Adrenal gland (tissue), 5 donors: ENCODE measurements around the gene FCAMR.

Experiments used
- POLR2A ChIP-seq, 2 donors: fragments of 450-650 bp; IDR thresholded peaks; one replicate each; pipeline ENCODE4 v1.6.1; 2017; ENCODE audit warnings: antibody characterized with exemption in 2 of 2, mild to moderate bottlenecking in 2 of 2, moderate library complexity in 1 of 2
- TF ChIP-seq, protein P1 (sequence below), 6 experiments: fragments of 450-650 bp in 4 of 6; fragments of 200-600 bp in 2 of 6; sonication (generic) in 1 of 6; IDR thresholded peaks; 1 replicate in 5 of 6; 2 replicates in 1 of 6; pipeline versions ENCODE4 v1.5.1 to v1.8.0; 2016 to 2021; ENCODE audit warnings: antibody characterized with exemption in 6 of 6, mild to moderate bottlenecking in 2 of 6, moderate library complexity in 1 of 6
- donor health status: DM: no; HTN: no; CAD: no.

DNA sequence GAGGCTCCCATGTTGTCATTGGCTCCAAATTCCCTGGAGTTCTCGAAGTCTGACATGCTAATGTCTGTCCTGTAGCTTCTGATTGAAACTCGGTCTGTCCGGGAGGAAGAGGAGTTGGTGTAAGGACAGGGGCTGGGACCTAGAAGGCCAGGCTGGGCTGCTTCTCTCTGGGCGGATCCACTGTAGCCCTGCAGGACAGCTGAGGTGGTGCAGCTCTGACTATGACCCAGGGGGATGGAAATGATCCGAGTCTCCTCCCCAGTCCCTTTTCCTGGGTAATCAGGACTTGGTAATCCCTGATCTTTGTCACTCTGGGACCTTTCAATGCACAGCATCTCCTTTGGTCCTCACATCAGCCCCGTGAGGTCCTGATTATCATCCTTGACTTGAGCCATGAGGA, 38.6 kb downstream of the FCAMR start:
- TF ChIP-seq, protein P1, sequence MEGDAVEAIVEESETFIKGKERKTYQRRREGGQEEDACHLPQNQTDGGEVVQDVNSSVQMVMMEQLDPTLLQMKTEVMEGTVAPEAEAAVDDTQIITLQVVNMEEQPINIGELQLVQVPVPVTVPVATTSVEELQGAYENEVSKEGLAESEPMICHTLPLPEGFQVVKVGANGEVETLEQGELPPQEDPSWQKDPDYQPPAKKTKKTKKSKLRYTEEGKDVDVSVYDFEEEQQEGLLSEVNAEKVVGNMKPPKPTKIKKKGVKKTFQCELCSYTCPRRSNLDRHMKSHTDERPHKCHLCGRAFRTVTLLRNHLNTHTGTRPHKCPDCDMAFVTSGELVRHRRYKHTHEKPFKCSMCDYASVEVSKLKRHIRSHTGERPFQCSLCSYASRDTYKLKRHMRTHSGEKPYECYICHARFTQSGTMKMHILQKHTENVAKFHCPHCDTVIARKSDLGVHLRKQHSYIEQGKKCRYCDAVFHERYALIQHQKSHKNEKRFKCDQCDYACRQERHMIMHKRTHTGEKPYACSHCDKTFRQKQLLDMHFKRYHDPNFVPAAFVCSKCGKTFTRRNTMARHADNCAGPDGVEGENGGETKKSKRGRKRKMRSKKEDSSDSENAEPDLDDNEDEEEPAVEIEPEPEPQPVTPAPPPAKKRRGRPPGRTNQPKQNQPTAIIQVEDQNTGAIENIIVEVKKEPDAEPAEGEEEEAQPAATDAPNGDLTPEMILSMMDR (IDR thresholded peaks at IDR 0.05) = no peak
- no peak for TF ChIP-seq POLR2A (IDR thresholded peaks at IDR 0.05)
